Measurements from ENCODE around the gene PROM1.

DNA sequence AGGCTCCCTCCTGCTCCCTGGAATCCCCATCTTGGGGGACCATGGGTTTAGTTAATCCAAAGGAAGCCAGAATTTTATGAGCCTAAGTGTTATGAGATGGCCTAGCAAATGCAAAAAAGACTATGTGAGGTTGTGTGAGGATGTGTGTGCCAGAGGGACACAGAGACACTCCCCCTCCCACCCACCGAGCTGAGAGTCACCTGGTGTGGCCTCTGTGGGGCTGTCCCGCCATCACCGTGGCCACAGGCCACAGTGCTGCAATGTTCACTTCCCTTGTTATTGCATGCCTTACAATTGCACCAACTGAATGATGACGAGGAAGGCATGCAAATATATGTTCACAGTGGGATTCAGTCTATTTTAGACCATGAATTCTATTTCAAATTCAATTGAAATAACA, 120.2 kb downstream of the PROM1 start:
- TF ChIP-seq ZNF335 (tag by site-specific recombination; conservative IDR thresholded peaks at IDR 0.05) (no peak), MEIS1 (CRISPR knock-in tag; IDR thresholded peaks at IDR 0.05; ENCODE audit: borderline replicate concordance) (no peak), ZBTB11 (tag by site-specific recombination; conservative IDR thresholded peaks at IDR 0.05; ENCODE audit: low read depth) (no peak), CTCF (tag by site-specific recombination; IDR thresholded peaks at IDR 0.05) (no peak), ZNF274 (IDR thresholded peaks at IDR 0.05; ENCODE audit: low read length) (no peak), ZNF274 (tag by site-specific recombination; IDR thresholded peaks at IDR 0.05; ENCODE audit: borderline replicate concordance) (no peak), KLF17 (tag by site-specific recombination; IDR thresholded peaks at IDR 0.05) (no peak), ZNF449 (tag by site-specific recombination; IDR thresholded peaks at IDR 0.05) (no peak), ZNF24 (tag by site-specific recombination; IDR thresholded peaks at IDR 0.05) (no peak), ZNF133 (tag by site-specific recombination; IDR thresholded peaks at IDR 0.05) (no peak), RBAK (tag by site-specific recombination; IDR thresholded peaks at IDR 0.05) (no peak), ZNF660 (tag by site-specific recombination; IDR thresholded peaks at IDR 0.05) (no peak)
- TF ChIP-seq, protein P1, sequence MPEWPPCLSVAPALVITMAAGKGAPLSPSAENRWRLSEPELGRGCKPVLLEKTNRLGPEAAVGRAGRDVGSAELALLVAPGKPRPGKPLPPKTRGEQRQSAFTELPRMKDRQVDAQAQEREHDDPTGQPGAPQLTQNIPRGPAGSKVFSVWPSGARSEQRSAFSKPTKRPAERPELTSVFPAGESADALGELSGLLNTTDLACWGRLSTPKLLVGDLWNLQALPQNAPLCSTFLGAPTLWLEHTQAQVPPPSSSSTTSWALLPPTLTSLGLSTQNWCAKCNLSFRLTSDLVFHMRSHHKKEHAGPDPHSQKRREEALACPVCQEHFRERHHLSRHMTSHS (tag by site-specific recombination; IDR thresholded peaks at IDR 0.05): no peak
- TF ChIP-seq, protein P2, sequence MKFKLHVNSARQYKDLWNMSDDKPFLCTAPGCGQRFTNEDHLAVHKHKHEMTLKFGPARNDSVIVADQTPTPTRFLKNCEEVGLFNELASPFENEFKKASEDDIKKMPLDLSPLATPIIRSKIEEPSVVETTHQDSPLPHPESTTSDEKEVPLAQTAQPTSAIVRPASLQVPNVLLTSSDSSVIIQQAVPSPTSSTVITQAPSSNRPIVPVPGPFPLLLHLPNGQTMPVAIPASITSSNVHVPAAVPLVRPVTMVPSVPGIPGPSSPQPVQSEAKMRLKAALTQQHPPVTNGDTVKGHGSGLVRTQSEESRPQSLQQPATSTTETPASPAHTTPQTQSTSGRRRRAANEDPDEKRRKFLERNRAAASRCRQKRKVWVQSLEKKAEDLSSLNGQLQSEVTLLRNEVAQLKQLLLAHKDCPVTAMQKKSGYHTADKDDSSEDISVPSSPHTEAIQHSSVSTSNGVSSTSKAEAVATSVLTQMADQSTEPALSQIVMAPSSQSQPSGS (tag by site-specific recombination; IDR thresholded peaks at IDR 0.05; ENCODE audit: low read depth): no peak
